Spinal cord (tissue), 10 donors: Measurements from ENCODE around the gene COL13A1. TPM values are rescaled to one million over a fixed set of nuclear protein-coding genes. Genes with fewer than 3 reads are reported as not detected.

Source experiments
- DNase-seq, 6 donors: peaks; one replicate each; pipeline versions ENCODE4 v3.0.0 to v3.0.0-alpha.2; 2013 to 2015; ENCODE audit warnings: low spot score in 6 of 6, low read depth in 4 of 6
- H3K27ac ChIP-seq: one replicate; pipeline ENCODE4 v1.5.1; 2013; ENCODE audit warnings: low read depth, low read length, control low read depth
- H3K27me3 ChIP-seq: one replicate; pipeline ENCODE4 v1.6.1; 2013; ENCODE audit warnings: low read length; ENCODE audit not compliant: control insufficient read depth, insufficient read depth
- H3K36me3 ChIP-seq: one replicate; pipeline ENCODE4 v1.6.1; 2013; ENCODE audit warnings: low read length; ENCODE audit not compliant: control insufficient read depth, insufficient read depth
- H3K4me1 ChIP-seq: one replicate; pipeline ENCODE4 v1.6.1; 2013; ENCODE audit warnings: low read length; ENCODE audit not compliant: control insufficient read depth, insufficient read depth
- H3K4me3 ChIP-seq: one replicate; pipeline ENCODE4 v1.5.1; 2013; ENCODE audit warnings: low read depth, low read length, control low read depth
- H3K9me3 ChIP-seq: one replicate; pipeline ENCODE4 v1.6.1; 2013; ENCODE audit warnings: low read length; ENCODE audit not compliant: control insufficient read depth, insufficient read depth
- WGBS: methylation state at CpG from one replicate; pipeline ENCODE4 v1.1.5; 2013; ENCODE audit warnings: missing lambda C conversion rate; ENCODE audit not compliant: insufficient coverage; 5-methylcytosine and 5-hydroxymethylcytosine counted together
- polyA plus RNA-seq, 2 donors: library from polyadenylated mRNA; unstranded; fragments of 120-200 nt; gene quantifications; one replicate each; pipeline ENCODE4 v1.2.1, GENCODE V29; 2013; ENCODE audit not compliant: insufficient read length in 2 of 2
- total RNA-seq, 2 donors: library from RNA; depleted of rRNA in 1 of 2; stranded (reverse); fragments of 120-200 nt in 1 of 2; fragments of >200 nt in 1 of 2; gene quantifications; one replicate each; pipeline versions ENCODE4 v1.2.3 to v1.2.4, GENCODE V29; 2013 to 2014
- donor health status: healthy.

COL13A1 gene
- total and polyA plus RNA-seq, 4 donors: 11.4 to 44.0 (median 22.1) TPM

- no peak for DNase-seq
- Histone ChIP-seq H3K36me3 (no peaks in the 10 kb centered on the region), H3K9me3 (no peaks in the 10 kb centered on the region), H3K4me3 (no peak overlapping the region), H3K27ac (no peak overlapping the region), H3K4me1 (peaks cover 5% of the 10 kb centered on the region), H3K27me3 (no peaks in the 10 kb centered on the region)
- WGBS: 83% methylated on average over 1 of the region's 3 CpGs
These were observed 134.4 kb downstream of the COL13A1 start for GRCh38 chr10:69936091-69936490.

GRCh38 chr10:69938541-69938991 is 136.9 kb downstream of the COL13A1 start:
- Histone ChIP-seq H3K36me3 (peaks cover 3% of the 10 kb centered on the region), H3K27me3 (no peaks in the 10 kb centered on the region), H3K27ac (no peak overlapping the region), H3K4me3 (no peak overlapping the region), H3K9me3 (no peaks in the 10 kb centered on the region), H3K4me1 (peaks cover 5% of the 10 kb centered on the region)
- peak in 1 of 6 donors; percentile 28 for DNase-seq
- 63% methylated on average over 1 of the region's 5 CpGs for WGBS

- no peaks in the 10 kb centered on the region for H3K9me3 ChIP-seq
- H3K27ac ChIP-seq: no peak overlapping the region
- no peaks in the 10 kb centered on the region for H3K27me3 ChIP-seq
- DNase-seq: no peak
- no peak overlapping the region for H3K4me3 ChIP-seq
- H3K36me3 ChIP-seq: peaks cover 8% of the 10 kb centered on the region
- WGBS: 80% methylated on average over 2 of the region's 3 CpGs
- H3K4me1 ChIP-seq: peaks cover 5% of the 10 kb centered on the region
These were observed 137.4 kb downstream of the COL13A1 start for GRCh38 chr10:69939061-69939460.

- WGBS: 79% methylated on average over 4 of the region's 4 CpGs
- DNase-seq: peak in 1 of 6 donors; percentile 4
- H3K4me1 ChIP-seq: peaks cover 5% of the 10 kb centered on the region
- H3K27me3 ChIP-seq: no peaks in the 10 kb centered on the region
- peaks cover 8% of the 10 kb centered on the region for H3K36me3 ChIP-seq
- no peak overlapping the region for H3K4me3 ChIP-seq
- H3K27ac ChIP-seq: no peak overlapping the region
- no peaks in the 10 kb centered on the region for H3K9me3 ChIP-seq
These were observed 137.8 kb downstream of the COL13A1 start for GRCh38 chr10:69939481-69939880.

GRCh38 chr10:69941730-69942129 is 140.0 kb downstream of the COL13A1 start:
- Histone ChIP-seq H3K27me3 (no peaks in the 10 kb centered on the region), H3K9me3 (no peaks in the 10 kb centered on the region), H3K36me3 (peaks cover 8% of the 10 kb centered on the region), H3K4me1 (peaks cover 5% of the 10 kb centered on the region), H3K27ac (no peak overlapping the region), H3K4me3 (no peak overlapping the region)
- WGBS: 96% methylated on average over 11 of the region's 11 CpGs
- no peak for DNase-seq

- H3K27ac ChIP-seq: no peak overlapping the region
- DNase-seq: no peak
- no peak overlapping the region for H3K4me3 ChIP-seq
- peaks cover 2% of the 10 kb centered on the region for H3K4me1 ChIP-seq
- H3K9me3 ChIP-seq: no peaks in the 10 kb centered on the region
- WGBS: 94% methylated on average over 17 of the region's 19 CpGs
- peaks cover 8% of the 10 kb centered on the region for H3K36me3 ChIP-seq
- H3K27me3 ChIP-seq: no peaks in the 10 kb centered on the region
These were observed 141.7 kb downstream of the COL13A1 start for GRCh38 chr10:69943292-69943820.

- Histone ChIP-seq H3K4me1 (no peaks in the 10 kb centered on the region), H3K27me3 (no peaks in the 10 kb centered on the region), H3K9me3 (no peaks in the 10 kb centered on the region), H3K36me3 (peaks cover 8% of the 10 kb centered on the region), H3K4me3 (no peak overlapping the region), H3K27ac (no peak overlapping the region)
- 89% methylated on average over 9 of the region's 10 CpGs for WGBS
- DNase-seq: no peak
These were observed 143.1 kb downstream of the COL13A1 start for GRCh38 chr10:69944761-69945160.

- 76% methylated on average over 3 of the region's 4 CpGs for WGBS
- DNase-seq: no peak
- H3K27me3 ChIP-seq: no peaks in the 10 kb centered on the region
- H3K4me3 ChIP-seq: no peak overlapping the region
- H3K27ac ChIP-seq: no peak overlapping the region
- peaks cover 8% of the 10 kb centered on the region for H3K36me3 ChIP-seq
- H3K9me3 ChIP-seq: no peaks in the 10 kb centered on the region
- H3K4me1 ChIP-seq: no peaks in the 10 kb centered on the region
These were observed 146.6 kb downstream of the COL13A1 start for GRCh38 chr10:69948261-69948660.

- no peaks in the 10 kb centered on the region for H3K36me3 ChIP-seq
- 68% methylated on average over 4 of the region's 8 CpGs for WGBS
- H3K27me3 ChIP-seq: no peaks in the 10 kb centered on the region
- DNase-seq: no peak
- H3K9me3 ChIP-seq: no peaks in the 10 kb centered on the region
- H3K4me1 ChIP-seq: no peaks in the 10 kb centered on the region
- H3K4me3 ChIP-seq: no peak overlapping the region
- H3K27ac ChIP-seq: no peak overlapping the region
These were observed 148.1 kb downstream of the COL13A1 start for GRCh38 chr10:69949770-69950169.

GRCh38 chr10:69951658-69952057 is 150.0 kb downstream of the COL13A1 start:
- Histone ChIP-seq H3K27ac (no peak overlapping the region), H3K4me3 (no peak overlapping the region), H3K27me3 (no peaks in the 10 kb centered on the region), H3K9me3 (no peaks in the 10 kb centered on the region), H3K4me1 (no peaks in the 10 kb centered on the region), H3K36me3 (no peaks in the 10 kb centered on the region)
- DNase-seq: no peak
- WGBS: 70% methylated on average over 3 of the region's 3 CpGs
